ENCODE measurements around the gene RFC2. TPM values are rescaled to one million over a fixed set of nuclear protein-coding genes. Genes with fewer than 3 reads are reported as not detected.

Gene RFC2
- total RNA-seq, 1 experiment from 2014 or later, result 73.6 TPM

DNA sequence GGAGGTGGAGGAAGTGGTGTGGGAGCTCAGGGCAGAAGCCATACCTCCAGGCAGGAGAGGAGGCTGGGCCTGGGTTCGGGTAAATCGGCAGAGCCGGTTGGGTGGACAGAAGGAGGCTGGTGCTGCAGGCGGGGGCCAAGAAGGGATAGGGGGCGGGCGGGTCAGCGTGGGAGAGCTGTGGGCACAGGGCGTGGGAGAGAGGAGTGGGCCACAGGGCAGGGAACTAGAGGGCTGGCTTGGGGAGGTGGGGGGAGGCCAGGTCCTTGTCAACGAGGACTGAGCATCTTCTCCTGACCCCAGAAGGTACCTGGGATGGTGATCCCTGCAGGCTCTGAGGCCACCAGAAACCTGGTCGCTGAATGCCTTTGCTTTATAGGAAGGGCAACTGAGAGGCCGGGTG is 32.5 kb downstream of the RFC2 start:
- Mint-ChIP-seq H3K4me1 (peaks cover 7 to 13% of the 10 kb centered on the region in 2 experiments; a peak in 1 of 4 replicates), H3K27ac (peak overlapping the region; percentile 18 to 79 (median 47); a peak in 3 of 7 replicates), H3K9me3 (no peaks in the 10 kb centered on the region), H3K4me3 (no peak overlapping the region), H3K27me3 (ENCODE audit: low read depth) (peaks cover 5% of the 10 kb centered on the region), H3K36me3 (ENCODE audit: insufficient read depth in 1 of 3, low read depth in 3 of 3) (peaks cover 4 to 14% (median 10%) of the 10 kb centered on the region in 3 experiments)
- H2AFZ ChIP-seq (ENCODE audit: low read length), result no peak overlapping the region
- no peak overlapping the region for H2BK120ac ChIP-seq (ENCODE audit: low read depth, low read length, poor library complexity, severe bottlenecking)
- no peaks in the 10 kb centered on the region for H3K9me3 ChIP-seq (ENCODE audit: control insufficient read depth, low read depth, low read length)
- no peak overlapping the region for H2AK5ac ChIP-seq (ENCODE audit: insufficient read length, low read length)
- H4K8ac ChIP-seq (replicated peaks; ENCODE audit: insufficient read length, low read depth, low read length), result no peak overlapping the region
- H3K27ac ChIP-seq (ENCODE audit: insufficient read length, low read depth, low read length), result no peak overlapping the region
- DNase-seq, result no peak
- no peak overlapping the region for H2BK20ac ChIP-seq (ENCODE audit: low read depth, low read length, poor library complexity, severe bottlenecking)
- no peak overlapping the region for H4K5ac ChIP-seq (ENCODE audit: insufficient read length, low read depth, low read length)
- no peak overlapping the region for H3K4ac ChIP-seq (ENCODE audit: low read depth, low read length)
- no peak overlapping the region for H2BK5ac ChIP-seq (ENCODE audit: insufficient read length, low read length)
- H3K18ac ChIP-seq (ENCODE audit: insufficient read length, low read depth, low read length), result no peak overlapping the region
- no peaks in the 10 kb centered on the region for H3K79me2 ChIP-seq (ENCODE audit: insufficient read depth, low read length)
- no peaks in the 10 kb centered on the region for H3K23me2 ChIP-seq (ENCODE audit: insufficient read length, low read depth, low read length, poor library complexity, severe bottlenecking)
- H3T11ph ChIP-seq (ENCODE audit: low read length), result no peak overlapping the region
- no peak overlapping the region for H3K9ac ChIP-seq (ENCODE audit: extremely low read depth, insufficient read length, low read length)
- H4K91ac ChIP-seq (ENCODE audit: insufficient read length, low read depth, low read length), result no peak overlapping the region
- WGBS (ENCODE audit: extremely low coverage, insufficient read length, low lambda C conversion rate), result no CpG with 5 or more reads among the region's 11 CpGs
- H2BK15ac ChIP-seq (ENCODE audit: low read depth, low read length), result no peak overlapping the region
- no peak overlapping the region for H2BK12ac ChIP-seq (ENCODE audit: insufficient read length, low read depth, low read length)
- no peak overlapping the region for H3K56ac ChIP-seq (ENCODE audit: insufficient read length, low read depth, low read length)
- H3K4me1 ChIP-seq (ENCODE audit: insufficient read depth, low read length), result no peaks in the 10 kb centered on the region
- no peak overlapping the region for H3K23ac ChIP-seq (ENCODE audit: insufficient read length, low read depth, low read length)
- TF ChIP-seq, protein P1, sequence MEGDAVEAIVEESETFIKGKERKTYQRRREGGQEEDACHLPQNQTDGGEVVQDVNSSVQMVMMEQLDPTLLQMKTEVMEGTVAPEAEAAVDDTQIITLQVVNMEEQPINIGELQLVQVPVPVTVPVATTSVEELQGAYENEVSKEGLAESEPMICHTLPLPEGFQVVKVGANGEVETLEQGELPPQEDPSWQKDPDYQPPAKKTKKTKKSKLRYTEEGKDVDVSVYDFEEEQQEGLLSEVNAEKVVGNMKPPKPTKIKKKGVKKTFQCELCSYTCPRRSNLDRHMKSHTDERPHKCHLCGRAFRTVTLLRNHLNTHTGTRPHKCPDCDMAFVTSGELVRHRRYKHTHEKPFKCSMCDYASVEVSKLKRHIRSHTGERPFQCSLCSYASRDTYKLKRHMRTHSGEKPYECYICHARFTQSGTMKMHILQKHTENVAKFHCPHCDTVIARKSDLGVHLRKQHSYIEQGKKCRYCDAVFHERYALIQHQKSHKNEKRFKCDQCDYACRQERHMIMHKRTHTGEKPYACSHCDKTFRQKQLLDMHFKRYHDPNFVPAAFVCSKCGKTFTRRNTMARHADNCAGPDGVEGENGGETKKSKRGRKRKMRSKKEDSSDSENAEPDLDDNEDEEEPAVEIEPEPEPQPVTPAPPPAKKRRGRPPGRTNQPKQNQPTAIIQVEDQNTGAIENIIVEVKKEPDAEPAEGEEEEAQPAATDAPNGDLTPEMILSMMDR (conservative IDR thresholded peaks at IDR 0.05), result no peak
- H3K4me2 ChIP-seq (ENCODE audit: insufficient read depth, insufficient read length, low read length), result no peak overlapping the region
- no peaks in the 10 kb centered on the region for H3K79me1 ChIP-seq (ENCODE audit: insufficient read depth, low read depth, low read length, poor library complexity, severe bottlenecking)
- no peak overlapping the region for H3K14ac ChIP-seq (ENCODE audit: insufficient read depth, low read length)
- H4K20me1 ChIP-seq (ENCODE audit: control insufficient read depth, insufficient read depth, insufficient read length), result peaks cover 3% of the 10 kb centered on the region
- H3K27me3 ChIP-seq (ENCODE audit: insufficient read depth, low read length), result no peaks in the 10 kb centered on the region

Measured in H9 (cell line).